IPS-18c (cell line): ENCODE results near the gene ZNF710.

Experiments
- H3K4me3 ChIP-seq: 2 replicates; pipeline ENCODE4 v1.7.0; 2013; ENCODE audit warnings: low read depth, mild to moderate bottlenecking, low read length, moderate library complexity; ENCODE audit not compliant: insufficient read depth
- H3K9me3 ChIP-seq: one replicate; pipeline ENCODE4 v1.6.1; 2013; ENCODE audit warnings: mild to moderate bottlenecking, low read length, moderate library complexity; ENCODE audit not compliant: control insufficient read depth, insufficient read depth

Gene ZNF710

GRCh38 chr15:90044191-90044590 is 43.1 kb downstream of the ZNF710 start:
- Histone ChIP-seq H3K9me3 (no peaks in the 10 kb centered on the region), H3K4me3 (no peak overlapping the region)

GRCh38 chr15:90044916-90045371 is 43.8 kb downstream of the ZNF710 start:
- H3K4me3 ChIP-seq = no peak overlapping the region

GRCh38 chr15:90046289-90046688 is 45.2 kb downstream of the ZNF710 start:
- Histone ChIP-seq H3K9me3 (no peaks in the 10 kb centered on the region), H3K4me3 (no peak overlapping the region)

More at GRCh38 chr15:90044916-90045371, 43.8 kb downstream of the ZNF710 start:
- H3K9me3 ChIP-seq = no peaks in the 10 kb centered on the region

- Histone ChIP-seq H3K9me3 (no peaks in the 10 kb centered on the region), H3K4me3 (no peak overlapping the region)
These were observed 45.8 kb downstream of the ZNF710 start for GRCh38 chr15:90046911-90047392.

GRCh38 chr15:90047956-90048575 is 46.9 kb downstream of the ZNF710 start:
- no peaks in the 10 kb centered on the region for H3K9me3 ChIP-seq
- no peak overlapping the region for H3K4me3 ChIP-seq

GRCh38 chr15:90049030-90049429 is 47.9 kb downstream of the ZNF710 start:
- H3K9me3 ChIP-seq = no peaks in the 10 kb centered on the region
- H3K4me3 ChIP-seq = no peak overlapping the region

- Histone ChIP-seq H3K9me3 (no peaks in the 10 kb centered on the region), H3K4me3 (no peak overlapping the region)
These were observed 48.8 kb downstream of the ZNF710 start for GRCh38 chr15:90049666-90050604.

GRCh38 chr15:90051874-90052273 is 50.8 kb downstream of the ZNF710 start:
- H3K4me3 ChIP-seq = no peak overlapping the region
- no peaks in the 10 kb centered on the region for H3K9me3 ChIP-seq

- no peak overlapping the region for H3K4me3 ChIP-seq
- H3K9me3 ChIP-seq = no peaks in the 10 kb centered on the region
These were observed 52.8 kb downstream of the ZNF710 start for GRCh38 chr15:90053685-90054466.

- H3K9me3 ChIP-seq = no peaks in the 10 kb centered on the region
- no peak overlapping the region for H3K4me3 ChIP-seq
These were observed 53.5 kb downstream of the ZNF710 start for GRCh38 chr15:90054618-90055097.

GRCh38 chr15:90055182-90055581 is 54.1 kb downstream of the ZNF710 start:
- Histone ChIP-seq H3K9me3 (no peaks in the 10 kb centered on the region), H3K4me3 (no peak overlapping the region)

GRCh38 chr15:90056529-90056928 is 55.4 kb downstream of the ZNF710 start:
- no peaks in the 10 kb centered on the region for H3K9me3 ChIP-seq
- no peak overlapping the region for H3K4me3 ChIP-seq

GRCh38 chr15:90058308-90058707 is 57.2 kb downstream of the ZNF710 start:
- H3K4me3 ChIP-seq = no peak overlapping the region

GRCh38 chr15:90058775-90059174 is 57.7 kb downstream of the ZNF710 start:
- H3K4me3 ChIP-seq = no peak overlapping the region

More at GRCh38 chr15:90058308-90058707, 57.2 kb downstream of the ZNF710 start:
- H3K9me3 ChIP-seq = no peaks in the 10 kb centered on the region

GRCh38 chr15:90059208-90059985 is 58.3 kb downstream of the ZNF710 start:
- Histone ChIP-seq H3K4me3 (no peak overlapping the region), H3K9me3 (no peaks in the 10 kb centered on the region)

More at GRCh38 chr15:90058775-90059174, 57.7 kb downstream of the ZNF710 start:
- H3K9me3 ChIP-seq = no peaks in the 10 kb centered on the region

- Histone ChIP-seq H3K9me3 (no peaks in the 10 kb centered on the region), H3K4me3 (no peak overlapping the region)
These were observed 59.7 kb downstream of the ZNF710 start for GRCh38 chr15:90060797-90061196.
